OCI-LY1 (cell line): ENCODE data around the gene SHISAL2A.

Source experiments
- CTCF ChIP-seq: fragments of 200-600 bp; sonication (generic), shearing (Covaris generic); IDR thresholded peaks from 2 replicates; pipeline ENCODE4 v1.5.1; 2017; ENCODE audit warnings: mild to moderate bottlenecking, antibody characterized with exemption, low read length, moderate library complexity, mixed read lengths
- EZH2 ChIP-seq: fragments of 200-600 bp; sonication (generic), shearing (Covaris generic); IDR thresholded peaks from 2 replicates; pipeline ENCODE4 v1.8.0; 2017; ENCODE audit warnings: borderline replicate concordance, mixed run types, mild to moderate bottlenecking, antibody characterized with exemption, low read length, moderate library complexity, mixed read lengths

DNA sequence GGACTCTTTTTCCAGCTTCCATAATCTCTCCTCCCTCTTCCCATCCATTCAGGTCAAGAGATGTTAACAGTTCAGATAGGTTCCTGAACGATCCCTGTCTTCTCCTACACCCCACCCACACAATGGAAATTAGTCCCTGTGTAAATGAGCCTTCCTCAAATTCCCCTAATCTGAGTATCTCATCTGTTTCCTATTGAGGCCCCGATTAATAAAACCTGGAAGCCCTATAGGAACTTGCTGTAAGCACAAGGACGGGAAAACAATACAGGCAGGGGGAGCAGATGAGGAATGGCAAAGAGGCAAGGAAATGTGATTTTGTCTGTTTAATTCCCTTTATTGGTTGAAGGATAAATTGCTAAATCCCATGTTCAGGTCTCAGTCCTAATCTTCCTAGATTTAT is 37.9 kb upstream of the SHISAL2A start:
- no peak for TF ChIP-seq CTCF
- TF ChIP-seq EZH2, result no peak
